Epithelial cell of esophagus (primary cell): Measurements from ENCODE around the gene DYRK2.

Experiments used
- DNase-seq: peaks from one replicate; pipeline ENCODE4 v3.0.0; 2010; ENCODE audit warnings: low read depth
- H3K4me3 ChIP-seq: 2 replicates; pipeline ENCODE4 v1.5.1; 2011; ENCODE audit warnings: mild to moderate bottlenecking, low read length, control low read depth
- CTCF ChIP-seq: IDR thresholded peaks from 2 replicates; pipeline ENCODE4 v1.5.1; 2011; ENCODE audit warnings: low read depth, mild to moderate bottlenecking, low read length, control low read depth, inconsistent platforms; ENCODE audit not compliant: insufficient read depth; ENCODE audit errors: missing control alignments

DYRK2 gene

DNA sequence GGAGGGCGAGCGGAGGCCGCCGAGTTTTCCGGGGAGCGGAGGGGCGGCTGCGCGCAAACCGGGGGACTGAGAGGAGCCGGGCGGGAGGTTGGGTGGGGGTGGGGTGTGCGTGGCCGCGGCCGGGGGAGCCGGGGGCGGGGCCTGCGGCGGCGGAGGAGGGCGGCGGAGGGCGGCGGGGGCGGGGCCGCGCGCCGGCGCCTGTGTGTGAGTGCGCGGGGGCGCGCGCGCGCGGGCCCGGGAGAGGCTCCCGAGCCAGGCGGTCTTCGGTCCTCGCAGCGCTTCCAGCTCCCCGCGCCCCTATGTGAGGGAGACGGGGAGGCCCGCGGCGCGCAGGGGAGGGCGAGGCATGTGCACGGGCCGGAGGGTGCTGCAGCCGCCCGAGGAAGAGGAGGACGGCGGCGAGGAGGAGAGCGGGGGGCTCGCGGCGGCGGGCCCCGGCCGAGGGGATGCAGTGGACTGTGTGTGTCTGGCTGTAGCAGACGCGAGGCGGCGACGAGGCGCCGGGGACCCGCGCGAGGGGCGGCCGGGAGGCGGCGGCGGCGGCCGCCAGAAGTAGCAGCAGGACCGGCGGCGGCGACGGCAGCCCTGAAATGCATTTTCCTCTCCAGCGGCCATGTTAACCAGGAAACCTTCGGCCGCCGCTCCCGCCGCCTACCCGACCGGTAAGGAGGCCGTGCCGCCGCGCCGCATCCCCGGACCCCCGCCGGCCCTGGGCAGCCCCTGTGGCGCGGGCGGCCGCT lies at the start of gene DYRK2:
Gene DYRK2 (plus strand): TSS at position 225 of the 740 bp plus-strand sequence. CDS start 389 bp downstream, at position 614.
- peak within 1 kb of the TSS; percentile 74 for H3K4me3 ChIP-seq
- peak; percentile 80 for DNase-seq
- TF ChIP-seq CTCF, result no peak

DNA sequence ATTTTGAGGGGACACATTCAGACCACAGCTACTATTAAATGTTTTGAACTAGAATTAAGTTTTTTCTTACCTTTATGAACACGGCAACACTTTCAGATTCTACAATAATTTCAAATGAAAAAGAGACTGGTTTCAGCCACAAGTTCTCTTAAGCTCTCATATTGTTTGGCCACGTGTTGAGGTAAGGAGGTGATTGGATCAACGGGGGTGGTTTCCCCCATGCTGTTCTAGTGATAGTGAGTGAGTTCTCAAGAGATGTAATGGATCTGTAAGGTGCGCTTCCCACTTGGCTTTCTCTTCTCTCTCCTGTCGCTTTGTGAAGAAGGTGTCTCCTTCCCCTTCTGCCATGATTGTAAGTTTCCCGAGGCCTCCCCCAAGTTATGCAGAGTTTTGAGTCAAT lies 48.9 kb upstream of the DYRK2 start:
- TF ChIP-seq CTCF, result no peak
- H3K4me3 ChIP-seq, result no peak overlapping the region
- no peak for DNase-seq

DNA sequence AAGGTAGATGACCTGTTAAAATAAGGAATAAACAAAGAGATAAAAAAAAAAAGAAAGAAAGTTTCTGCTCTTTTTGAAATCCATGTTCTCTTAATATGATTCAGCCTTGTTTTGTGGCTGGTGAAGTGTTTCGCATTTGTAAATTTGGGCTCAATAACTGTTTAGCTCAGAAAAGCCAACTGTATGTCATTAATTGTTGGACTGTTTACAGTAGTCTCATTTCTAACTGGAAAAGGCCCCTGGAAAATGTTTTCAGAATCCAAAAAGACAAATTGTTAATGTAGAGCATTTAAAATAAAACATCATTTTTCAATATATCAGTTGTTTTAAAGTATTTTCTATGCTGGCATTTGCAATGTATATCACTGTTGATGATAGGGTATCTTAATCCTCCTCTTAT lies 47.4 kb upstream of the DYRK2 start:
- TF ChIP-seq CTCF, result no peak
- no peak overlapping the region for H3K4me3 ChIP-seq
- DNase-seq, result no peak

- no peak for DNase-seq
- TF ChIP-seq CTCF, result no peak
- no peak overlapping the region for H3K4me3 ChIP-seq
These were observed 39.2 kb upstream of the DYRK2 start for GRCh38 chr12:67609226-67609870.

DNA sequence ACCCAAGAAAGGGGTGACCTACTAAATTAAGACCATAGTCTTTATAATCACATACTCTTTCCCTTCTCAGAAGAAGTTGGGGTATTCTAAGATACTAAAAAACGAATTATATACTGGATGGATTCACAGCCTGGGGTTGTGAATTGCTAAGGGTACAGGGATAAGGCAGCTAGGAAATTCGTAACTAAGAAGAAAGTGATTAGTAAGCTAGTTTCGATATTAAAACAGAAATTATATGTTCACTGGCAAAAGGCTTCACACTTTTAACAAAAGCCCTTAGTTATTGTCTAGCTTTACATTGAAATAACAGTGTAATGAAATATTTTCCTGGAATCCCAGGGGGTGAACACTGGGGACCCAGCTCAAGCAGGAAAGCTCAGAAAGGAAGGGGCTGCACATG lies 35.5 kb upstream of the DYRK2 start:
- H3K4me3 ChIP-seq, result no peak overlapping the region
- no peak for DNase-seq
- TF ChIP-seq CTCF, result no peak

DNA sequence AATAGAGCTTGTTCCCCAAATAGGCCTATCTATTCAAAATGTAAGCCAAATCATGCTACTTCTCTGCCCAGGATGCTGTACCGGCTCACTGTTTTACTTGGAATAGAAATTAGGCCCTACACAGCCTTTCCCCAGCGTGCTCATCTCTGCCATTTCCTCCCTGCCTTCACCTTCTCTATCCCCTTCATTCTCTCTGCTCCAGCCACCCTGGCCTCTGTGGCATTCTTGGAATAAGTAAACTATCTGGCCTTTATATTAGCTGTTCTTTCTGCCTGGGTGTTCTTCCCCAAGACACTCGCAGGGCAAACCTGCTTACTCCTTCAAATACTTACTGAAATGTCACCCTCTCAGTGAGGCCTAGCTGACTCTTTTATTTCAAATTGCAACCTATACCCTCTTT lies 30.9 kb upstream of the DYRK2 start:
- TF ChIP-seq CTCF, result no peak
- no peak for DNase-seq
- no peak overlapping the region for H3K4me3 ChIP-seq
